NCI-H524 treated with DMSO at 0.1 percent for 48 hours (cell line): ENCODE data around the gene THSD4.

Experiments used
- DNase-seq: peaks from one replicate; lab custom pipeline; 2025; lab: John Stamatoyannopoulos, UW

Gene THSD4

GRCh38 chr15:71098920-71099319 is 16.4 kb upstream of the THSD4 start:
- no peak for DNase-seq

- no peak for DNase-seq
Observed at GRCh38 chr15:71103102-71103676, 12.1 kb upstream of the THSD4 start.

- DNase-seq: no peak
Observed at GRCh38 chr15:71104636-71105035, 10.6 kb upstream of the THSD4 start.

- DNase-seq: no peak
Observed at GRCh38 chr15:71105444-71105843, 9.8 kb upstream of the THSD4 start.

GRCh38 chr15:71106802-71107500 is 8.3 kb upstream of the THSD4 start:
- DNase-seq: no peak

GRCh38 chr15:71107501-71107815 is 7.8 kb upstream of the THSD4 start:
- DNase-seq: no peak

GRCh38 chr15:71109130-71109529 is 6.1 kb upstream of the THSD4 start:
- no peak for DNase-seq

GRCh38 chr15:71109905-71110304 is 5.4 kb upstream of the THSD4 start:
- no peak for DNase-seq

GRCh38 chr15:71110405-71111180 is 4.7 kb upstream of the THSD4 start:
- no peak for DNase-seq

- no peak for DNase-seq
Observed at GRCh38 chr15:71111181-71111565, 4.1 kb upstream of the THSD4 start.

GRCh38 chr15:71111950-71112349 is 3.3 kb upstream of the THSD4 start:
- DNase-seq: no peak

- no peak for DNase-seq
Observed at GRCh38 chr15:71112429-71112828, 2.8 kb upstream of the THSD4 start.

- DNase-seq: no peak
Observed at GRCh38 chr15:71114066-71114680, 1.1 kb upstream of the THSD4 start.

GRCh38 chr15:71115567-71116351 is 488 bp downstream of the THSD4 start:
- no peak for DNase-seq

- DNase-seq: no peak
Observed at GRCh38 chr15:71116366-71116765, 1.1 kb downstream of the THSD4 start.

- DNase-seq: no peak
Observed at GRCh38 chr15:71116942-71117341, 1.7 kb downstream of the THSD4 start.

- DNase-seq: no peak
Observed at GRCh38 chr15:71117714-71118305, 2.5 kb downstream of the THSD4 start.

- DNase-seq: no peak
Observed at GRCh38 chr15:71118345-71118744, 3.1 kb downstream of the THSD4 start.

- DNase-seq: no peak
Observed at GRCh38 chr15:71118881-71119632, 3.8 kb downstream of the THSD4 start.

GRCh38 chr15:71120428-71120944 is 5.2 kb downstream of the THSD4 start:
- DNase-seq: no peak

GRCh38 chr15:71121442-71121841 is 6.2 kb downstream of the THSD4 start:
- no peak for DNase-seq
